PC-3 (cell line): Measurements from ENCODE around the gene TMEM187.

ENCODE experiments used
- CTCF ChIP-seq: fragments of 300-600 bp; sonication (generic); conservative IDR thresholded peaks from 2 replicates; pipeline ENCODE4 v1.5.1; 2017; ENCODE audit warnings: antibody characterized with exemption, low read depth, mild to moderate bottlenecking, low read length
- EZH2 ChIP-seq: fragments of 300-600 bp; sonication (generic); IDR thresholded peaks from one replicate; pipeline ENCODE4 v1.6.1; 2017; ENCODE audit warnings: antibody characterized with exemption, mild to moderate bottlenecking, low read length; ENCODE audit not compliant: unreplicated experiment

GRCh38 chrX:153961292-153961691 lies 11.3 kb upstream of the TMEM187 start:
- no peak for TF ChIP-seq CTCF
- no peak for TF ChIP-seq EZH2
